KOPT-K1 (cell line): ENCODE measurements around the gene JMJD7.

Source experiments
- H3K27ac ChIP-seq: fragments of 200-600 bp; sonication (generic); 2 replicates; pipeline ENCODE4 v1.5.1; 2016; ENCODE audit warnings: antibody characterized with exemption, mild to moderate bottlenecking, low read depth, low read length; ENCODE audit not compliant: poor library complexity, severe bottlenecking
- H3K36me3 ChIP-seq: fragments of 200-600 bp; sonication (generic); 2 replicates; pipeline ENCODE4 v1.5.1; 2017; ENCODE audit warnings: antibody characterized with exemption, mild to moderate bottlenecking, low read length, moderate library complexity; ENCODE audit not compliant: insufficient read depth
- H3K9me3 ChIP-seq: fragments of 200-600 bp; sonication (generic); 2 replicates; pipeline ENCODE4 v1.5.1; 2017; ENCODE audit warnings: antibody characterized with exemption, low read length, mild to moderate bottlenecking; ENCODE audit not compliant: insufficient read depth, poor library complexity, severe bottlenecking

Gene JMJD7

DNA sequence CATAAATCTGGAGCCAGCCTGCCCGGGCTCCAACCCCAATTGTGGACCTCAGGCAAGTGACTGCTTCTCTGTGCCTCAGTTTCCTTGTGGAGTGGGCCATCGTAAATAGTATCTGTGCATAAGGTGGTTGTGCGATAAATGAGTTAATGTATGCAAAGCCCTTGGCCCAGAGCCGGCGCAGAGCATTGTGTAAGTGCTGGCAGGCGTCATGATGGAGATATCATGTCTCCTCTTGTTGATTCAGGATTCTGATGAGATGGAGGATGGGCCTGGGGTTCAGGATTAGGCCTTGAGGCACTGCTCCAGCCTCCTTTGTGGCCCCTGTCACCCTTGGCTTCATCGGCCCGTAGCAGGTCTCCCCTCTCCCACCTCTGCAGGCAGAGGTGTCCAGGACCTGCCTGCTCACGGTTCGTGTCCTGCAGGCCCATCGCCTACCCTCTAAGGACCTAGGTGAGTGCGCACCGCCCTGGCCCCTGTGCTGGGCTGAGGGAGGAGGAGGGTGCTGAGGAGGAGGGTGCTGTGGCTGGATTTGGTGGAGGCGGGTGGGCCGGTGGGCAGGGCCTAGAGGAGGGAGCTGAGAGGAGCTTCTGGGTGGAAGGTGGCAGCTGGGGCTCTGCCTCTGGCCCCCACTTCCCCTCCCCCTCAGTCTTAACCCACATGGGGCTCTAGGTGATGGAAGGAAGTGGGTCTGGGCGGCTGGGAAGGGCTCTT lies 12.0 kb downstream of the JMJD7 start:
- Histone ChIP-seq H3K9me3 (no peaks in the 10 kb centered on the region), H3K27ac (no peak overlapping the region), H3K36me3 (no peaks in the 10 kb centered on the region)

GRCh38 chr15:41840673-41841072 lies 12.8 kb downstream of the JMJD7 start:
- Histone ChIP-seq H3K36me3 (no peaks in the 10 kb centered on the region), H3K9me3 (no peaks in the 10 kb centered on the region), H3K27ac (no peak overlapping the region)

- H3K36me3 ChIP-seq = no peaks in the 10 kb centered on the region
- H3K27ac ChIP-seq = no peak overlapping the region
These were observed 13.2 kb downstream of the JMJD7 start for GRCh38 chr15:41841131-41841530.

GRCh38 chr15:41842229-41842628 lies 14.3 kb downstream of the JMJD7 start:
- no peak overlapping the region for H3K27ac ChIP-seq

More at GRCh38 chr15:41841131-41841530, 13.2 kb downstream of the JMJD7 start:
- no peaks in the 10 kb centered on the region for H3K9me3 ChIP-seq

DNA sequence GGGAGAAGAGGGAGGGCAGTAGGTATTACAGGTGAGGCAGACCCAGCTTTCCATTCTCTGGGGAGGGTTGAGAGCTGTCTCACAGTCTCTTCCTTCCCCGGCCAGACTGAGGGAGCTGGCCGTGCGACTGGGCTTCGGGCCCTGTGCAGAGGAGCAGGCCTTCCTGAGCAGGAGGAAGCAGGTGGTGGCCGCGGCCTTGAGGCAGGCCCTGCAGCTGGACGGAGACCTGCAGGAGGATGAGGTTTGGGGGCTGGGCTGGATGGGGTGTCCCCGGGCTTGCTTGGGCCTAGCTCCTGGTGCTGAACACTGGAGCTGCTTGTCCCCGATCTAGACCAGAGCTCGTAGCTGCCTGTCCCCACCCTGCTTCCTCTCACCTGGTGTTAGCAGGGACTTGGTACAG lies 15.7 kb downstream of the JMJD7 start:
- Histone ChIP-seq H3K36me3 (peaks cover 6% of the 10 kb centered on the region; the same call in 1 of the 2 replicates), H3K9me3 (no peaks in the 10 kb centered on the region), H3K27ac (no peak overlapping the region)

More at GRCh38 chr15:41842229-41842628, 14.3 kb downstream of the JMJD7 start:
- Histone ChIP-seq H3K36me3 (peaks cover under 1% of the 10 kb centered on the region; the same call in 1 of the 2 replicates), H3K9me3 (no peaks in the 10 kb centered on the region)

GRCh38 chr15:41844814-41845213 lies 16.9 kb downstream of the JMJD7 start:
- no peaks in the 10 kb centered on the region for H3K9me3 ChIP-seq
- H3K36me3 ChIP-seq = peaks cover 6% of the 10 kb centered on the region; the same call in 1 of the 2 replicates
- H3K27ac ChIP-seq = no peak overlapping the region

- H3K36me3 ChIP-seq = peaks cover 6% of the 10 kb centered on the region; the same call in 1 of the 2 replicates
- H3K27ac ChIP-seq = no peak overlapping the region
- no peaks in the 10 kb centered on the region for H3K9me3 ChIP-seq
These were observed 19.3 kb downstream of the JMJD7 start for GRCh38 chr15:41847206-41847605.

- peaks cover 6% of the 10 kb centered on the region; the same call in 1 of the 2 replicates for H3K36me3 ChIP-seq
- H3K9me3 ChIP-seq = no peaks in the 10 kb centered on the region
- H3K27ac ChIP-seq = no peak overlapping the region
These were observed 20.1 kb downstream of the JMJD7 start for GRCh38 chr15:41847981-41848380.

DNA sequence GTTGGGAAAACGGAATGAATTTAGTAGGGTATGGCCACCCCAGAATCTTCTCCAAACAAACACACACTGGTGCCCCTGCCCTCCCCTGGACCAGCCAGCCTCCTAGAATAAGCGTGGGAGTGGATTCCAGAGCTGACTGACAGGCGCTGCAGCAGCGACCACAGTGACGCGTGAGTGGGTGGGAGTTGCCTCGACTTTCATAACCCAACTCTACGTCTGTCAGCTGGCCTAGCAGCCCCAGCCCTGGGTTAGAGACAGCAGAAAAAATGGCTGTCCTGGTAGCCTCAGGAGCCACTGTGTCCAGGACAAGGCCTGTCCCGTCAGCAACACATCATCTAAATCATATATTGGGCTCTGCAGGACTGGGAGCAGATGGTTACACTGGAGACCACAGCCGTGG lies 20.7 kb downstream of the JMJD7 start:
- no peaks in the 10 kb centered on the region for H3K9me3 ChIP-seq
- H3K36me3 ChIP-seq = peaks cover 6% of the 10 kb centered on the region; the same call in 1 of the 2 replicates
- H3K27ac ChIP-seq = no peak overlapping the region

GRCh38 chr15:41849204-41849603 lies 21.3 kb downstream of the JMJD7 start:
- Histone ChIP-seq H3K27ac (no peak overlapping the region), H3K36me3 (peaks cover 6% of the 10 kb centered on the region; the same call in 1 of the 2 replicates), H3K9me3 (no peaks in the 10 kb centered on the region)

- Histone ChIP-seq H3K27ac (no peak overlapping the region), H3K9me3 (no peaks in the 10 kb centered on the region), H3K36me3 (peaks cover 6% of the 10 kb centered on the region; the same call in 1 of the 2 replicates)
These were observed 22.0 kb downstream of the JMJD7 start for GRCh38 chr15:41849861-41850260.

GRCh38 chr15:41850482-41851166 lies 22.7 kb downstream of the JMJD7 start:
- H3K27ac ChIP-seq = no peak overlapping the region
- peaks cover 6% of the 10 kb centered on the region; the same call in 1 of the 2 replicates for H3K36me3 ChIP-seq
- no peaks in the 10 kb centered on the region for H3K9me3 ChIP-seq

DNA sequence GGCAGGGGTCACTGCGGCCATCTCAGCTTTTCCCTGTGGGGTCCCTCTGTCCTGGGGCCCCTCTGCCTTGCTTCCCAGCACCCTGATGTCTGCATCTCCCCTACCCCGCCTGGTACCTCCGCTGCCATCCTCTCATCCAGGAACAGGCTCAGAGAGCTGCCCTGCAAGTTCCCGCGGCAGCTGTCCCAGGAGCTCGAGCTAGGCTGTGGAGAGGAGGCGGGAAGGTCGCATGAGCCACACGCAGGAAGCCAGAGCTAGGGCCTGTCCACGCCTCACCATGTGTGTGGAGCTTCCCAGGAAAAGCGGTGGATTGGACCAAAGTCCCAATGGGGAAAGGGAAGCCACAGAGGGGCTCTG lies 23.3 kb downstream of the JMJD7 start:
- H3K36me3 ChIP-seq = peaks cover 6% of the 10 kb centered on the region; the same call in 1 of the 2 replicates
- no peaks in the 10 kb centered on the region for H3K9me3 ChIP-seq
- H3K27ac ChIP-seq = no peak overlapping the region

- H3K9me3 ChIP-seq = no peaks in the 10 kb centered on the region
- peaks cover 6% of the 10 kb centered on the region; the same call in 1 of the 2 replicates for H3K36me3 ChIP-seq
- no peak overlapping the region for H3K27ac ChIP-seq
These were observed 24.0 kb downstream of the JMJD7 start for GRCh38 chr15:41851755-41852370.
